Stimulated activated CD4-positive, alpha-beta T cell treated with anti-CD3 and anti-CD28 coated beads, Interleukin-4, amount 100 ng/mL, for 24 hours (primary cell): ENCODE results near the gene FAM222A.

Experiments
- DNase-seq: peaks from one replicate; pipeline ENCODE4 v3.0.0-alpha.2; 2020

The FAM222A gene

DNA sequence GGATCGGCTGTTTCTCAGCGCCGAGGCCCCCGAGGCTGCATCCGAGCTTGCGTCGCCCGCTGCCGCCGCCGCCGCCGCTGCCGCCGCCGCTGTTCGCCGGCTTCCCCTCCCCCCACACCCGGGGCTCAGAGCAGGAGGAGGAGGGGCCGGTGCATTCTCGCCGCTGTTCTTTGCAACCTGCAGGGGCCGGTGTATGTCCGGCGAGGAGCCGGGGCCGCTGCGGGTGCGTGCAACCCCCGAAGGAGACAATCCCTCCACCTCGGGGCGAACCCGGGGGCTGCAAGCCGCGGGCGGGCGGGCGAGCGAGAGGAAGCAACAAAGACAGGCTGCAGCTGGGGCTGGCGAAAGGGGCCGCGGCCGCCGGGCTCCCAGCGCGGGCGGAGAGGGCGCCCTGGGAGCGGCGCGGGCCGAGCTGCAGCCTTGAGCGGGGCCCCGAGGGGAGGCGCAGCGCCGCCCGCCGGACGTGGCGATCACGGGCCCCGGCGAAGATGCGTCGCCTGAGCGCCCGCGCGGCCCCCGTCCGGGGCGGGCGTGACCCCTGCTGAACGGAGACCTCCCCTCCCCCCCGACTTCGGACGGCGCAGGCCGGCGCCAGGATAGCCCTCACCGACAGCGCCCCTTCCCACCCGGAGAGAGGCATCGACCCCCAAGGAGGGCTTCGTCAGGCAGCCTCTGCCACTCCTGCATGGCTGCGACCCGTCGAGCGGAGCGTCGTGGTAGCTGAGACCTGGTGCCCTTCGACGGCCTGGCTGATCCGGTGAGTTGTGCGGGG, 702 bp downstream of the FAM222A start:
- DNase-seq: peak; percentile 52

DNA sequence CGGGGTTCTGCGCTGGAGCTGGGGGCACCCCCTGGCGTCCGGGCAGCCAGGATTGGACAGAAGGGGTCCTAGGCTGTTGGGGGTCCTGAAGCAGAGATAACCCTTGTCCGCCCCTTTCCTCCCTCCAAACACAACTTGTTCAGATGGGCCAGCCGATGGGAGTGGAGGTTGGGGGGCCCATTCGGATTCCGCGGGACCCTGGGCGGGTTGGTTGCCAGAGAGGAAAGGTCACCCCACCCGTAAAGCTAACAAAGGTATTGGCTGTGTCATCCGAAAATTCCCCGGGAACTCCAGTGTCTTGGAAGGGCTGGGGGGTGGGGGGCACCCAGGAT, 1.3 kb downstream of the FAM222A start:
- no peak for DNase-seq

DNA sequence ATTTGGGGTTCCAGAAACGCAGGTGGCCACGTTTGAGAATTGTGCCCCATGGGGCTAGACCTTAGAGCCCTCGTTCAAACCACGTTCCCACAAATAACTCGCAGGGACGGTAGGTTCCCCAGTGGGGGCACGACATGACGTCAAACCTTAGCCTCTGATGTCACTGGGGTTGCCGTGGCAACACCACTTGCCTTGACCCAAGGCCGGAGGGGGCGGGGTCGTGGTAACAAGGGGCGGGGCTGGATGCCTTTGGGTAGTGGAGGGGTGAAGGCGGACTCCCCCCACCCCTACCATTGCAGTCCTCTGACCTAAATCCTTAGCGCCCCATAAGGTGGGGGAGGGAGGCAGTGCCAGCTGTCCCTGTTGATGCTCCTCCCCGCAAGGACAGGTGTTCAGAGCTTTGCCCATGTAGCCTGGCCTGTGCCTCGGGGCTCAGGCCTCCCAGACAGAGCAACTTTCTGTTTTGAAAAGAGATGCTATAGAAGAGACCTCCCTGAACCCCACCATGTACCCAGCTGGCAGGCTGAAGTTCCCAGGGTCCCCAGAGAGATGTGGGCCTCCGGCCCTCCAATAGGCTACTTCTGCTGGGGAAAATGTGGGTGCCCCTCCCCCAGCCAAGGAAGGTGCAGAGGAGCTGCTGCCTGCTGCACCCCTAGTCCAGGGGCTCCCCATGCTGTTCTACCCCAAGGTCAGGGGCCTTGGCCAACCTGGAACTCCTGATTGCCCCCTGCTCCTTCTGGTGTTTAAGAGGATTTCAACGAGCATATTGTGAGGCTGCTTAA, 1.9 kb downstream of the FAM222A start:
- DNase-seq: no peak

DNA sequence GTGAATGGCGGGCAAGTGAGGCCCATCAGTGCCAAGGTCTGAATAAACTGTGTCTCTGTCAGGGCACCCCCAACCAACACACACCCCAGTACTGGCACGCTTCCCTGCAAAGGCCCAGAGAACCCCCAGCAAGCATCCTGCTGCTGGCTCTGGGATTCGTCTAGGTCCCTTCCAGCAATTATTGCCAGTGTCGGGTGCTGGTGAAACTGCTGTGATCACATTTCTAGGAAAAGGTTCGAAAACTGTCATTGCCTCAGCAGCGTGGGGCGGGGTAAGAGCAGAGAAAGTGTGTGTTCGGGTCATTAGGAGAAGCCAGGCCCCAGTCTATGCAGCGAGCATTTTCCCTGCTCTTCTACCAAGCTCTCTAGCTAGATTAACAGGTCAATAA, 2.5 kb downstream of the FAM222A start:
- no peak for DNase-seq

DNA sequence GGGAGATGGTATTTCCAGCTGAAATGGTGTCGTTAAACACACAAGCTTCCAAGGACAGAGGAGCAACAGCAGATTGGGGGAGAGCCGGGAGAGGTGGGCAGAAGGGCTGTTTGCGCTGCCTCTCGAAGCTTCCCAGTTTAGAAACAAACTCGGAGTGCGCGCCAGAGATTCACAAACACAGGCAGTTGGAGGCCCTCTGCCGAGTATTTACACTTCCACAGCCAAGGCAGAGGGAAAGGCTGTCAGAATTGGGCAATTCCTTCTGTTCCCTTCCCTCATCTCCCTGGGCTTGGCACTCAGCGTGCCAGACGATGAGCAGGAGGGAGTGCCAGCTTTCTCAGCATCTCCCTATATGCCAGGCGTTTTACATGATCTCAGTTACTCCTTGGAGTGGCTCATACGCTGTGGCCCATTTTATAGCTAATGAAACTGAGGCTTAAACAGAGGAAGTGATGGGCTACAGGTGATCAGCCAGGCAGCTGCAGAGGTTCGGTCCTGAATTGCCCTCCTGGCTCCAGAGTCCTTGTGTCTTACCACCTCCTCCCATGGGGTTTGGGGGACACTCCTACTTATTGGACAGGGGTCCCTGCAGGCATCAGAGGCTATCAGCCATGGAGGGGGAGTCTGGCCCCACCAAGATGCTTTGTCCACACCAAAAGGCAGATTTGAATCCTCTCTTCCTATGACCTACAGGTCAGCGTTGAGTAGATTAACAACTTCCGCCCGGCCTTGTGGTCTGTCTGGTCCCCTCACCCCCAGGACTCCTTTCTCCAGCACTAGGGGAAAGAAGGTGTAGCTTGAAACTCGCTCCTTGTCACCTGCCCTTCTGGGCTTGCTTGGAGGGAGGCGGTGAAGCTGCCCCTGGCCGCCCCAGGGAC, 3.1 kb downstream of the FAM222A start:
- no peak for DNase-seq

DNA sequence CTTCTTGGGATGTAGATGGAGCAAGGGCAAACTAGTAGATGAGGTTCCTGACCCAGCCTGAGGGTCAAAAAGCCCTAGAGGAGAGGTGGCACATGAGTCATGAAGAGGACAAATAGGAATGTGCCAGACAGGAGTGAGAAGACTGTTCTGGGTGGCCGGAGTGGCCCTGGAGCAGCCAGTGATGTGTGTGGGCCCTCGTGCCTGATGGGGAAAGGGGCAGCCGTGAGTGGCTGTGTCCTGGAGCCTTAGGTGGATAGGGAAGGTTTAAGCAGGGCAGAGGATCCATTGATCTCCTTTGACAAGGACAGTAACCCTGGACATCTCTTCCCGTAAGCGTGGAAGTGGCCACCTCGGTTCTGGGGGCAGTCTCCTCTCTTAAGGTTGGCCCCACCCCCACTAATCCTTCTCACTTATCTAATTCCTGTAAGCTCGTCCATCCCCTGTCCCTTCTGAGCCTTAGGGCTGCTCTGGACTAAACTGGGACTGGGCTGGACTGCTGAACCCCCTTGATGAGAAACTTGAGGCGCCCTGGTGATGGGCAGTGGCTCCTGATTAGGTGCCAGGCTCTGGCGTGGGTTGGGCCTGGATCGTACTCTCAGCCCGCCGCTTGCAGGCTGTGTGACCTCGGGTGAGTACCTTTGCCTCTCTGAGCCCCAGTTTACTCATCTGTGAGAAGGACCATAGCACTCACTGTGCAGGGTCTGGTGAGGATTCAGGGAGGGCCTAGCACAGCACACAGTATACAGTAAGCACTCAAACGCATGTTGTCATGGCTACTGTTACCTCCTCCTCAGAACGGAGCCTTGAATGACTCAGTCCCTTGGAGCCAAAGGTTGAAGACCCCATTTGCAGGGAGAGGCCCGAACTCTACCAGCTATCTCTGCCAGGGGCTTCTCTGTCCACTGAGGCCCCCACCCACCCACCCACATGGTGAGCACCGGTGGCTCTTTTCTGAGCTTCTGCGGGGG, 4.0 kb downstream of the FAM222A start:
- no peak for DNase-seq

DNA sequence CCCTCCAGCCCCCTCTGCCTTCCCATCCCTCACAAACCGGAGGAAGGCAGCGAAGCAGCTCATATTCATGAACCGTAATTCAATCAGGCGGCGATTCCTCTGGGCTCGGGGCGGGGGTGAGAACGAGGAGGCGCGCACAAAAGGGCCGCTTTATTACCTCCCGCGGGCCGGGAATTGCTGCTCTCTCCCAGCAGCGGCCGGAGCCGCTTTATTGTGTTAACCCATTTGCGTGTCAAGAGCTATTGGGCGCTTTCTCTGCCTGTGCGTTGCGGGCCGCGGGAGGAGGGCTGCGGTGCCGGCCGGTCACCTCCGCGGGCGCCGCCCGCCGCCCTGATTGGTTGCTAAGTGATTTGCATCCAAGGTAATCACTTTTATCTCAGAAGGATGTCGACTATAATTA, 4.8 kb downstream of the FAM222A start:
- DNase-seq: no peak

DNA sequence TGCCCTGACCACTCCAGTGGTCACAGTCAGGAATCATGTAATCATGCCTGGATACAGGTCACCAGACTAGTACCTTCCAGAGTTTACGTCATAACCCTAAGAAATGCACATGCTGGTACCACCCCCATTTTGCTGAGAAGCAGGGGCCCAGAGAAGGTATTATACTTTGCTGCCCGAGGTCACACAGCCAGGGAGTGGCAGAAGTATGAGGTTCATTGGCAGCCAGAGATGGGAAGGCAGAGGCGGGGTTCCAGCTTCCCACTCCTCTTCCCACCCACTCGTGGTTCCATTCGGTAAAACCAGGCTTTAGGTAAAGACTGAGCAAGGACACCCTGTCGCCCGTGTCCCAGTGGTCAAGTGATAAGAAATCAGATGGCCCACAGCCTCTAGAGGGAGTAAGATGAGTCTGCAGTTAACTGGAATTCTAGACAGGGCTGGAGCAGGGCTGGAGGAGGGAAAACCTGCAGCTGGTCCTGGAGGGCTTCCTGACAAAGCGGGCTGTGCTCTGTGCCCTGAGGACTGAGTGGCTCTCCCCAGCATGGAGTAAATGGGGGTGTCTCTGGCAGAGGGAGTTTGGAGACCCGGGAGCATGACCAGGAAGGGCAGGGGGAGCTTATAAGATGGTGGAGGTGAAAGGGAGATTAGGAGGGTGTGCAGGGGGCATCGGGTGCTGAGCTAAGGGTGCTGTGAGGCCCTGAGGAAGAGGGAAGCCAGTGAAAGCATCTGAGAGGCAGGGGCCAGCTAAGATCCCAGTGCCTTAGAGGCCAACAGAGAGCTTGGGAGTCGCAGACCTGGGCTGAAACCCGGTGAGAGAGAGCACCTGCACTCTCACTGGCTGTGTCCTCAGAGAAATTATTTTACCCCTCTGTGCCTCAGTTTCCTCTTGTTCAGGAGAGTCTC, 5.7 kb downstream of the FAM222A start:
- no peak for DNase-seq

DNA sequence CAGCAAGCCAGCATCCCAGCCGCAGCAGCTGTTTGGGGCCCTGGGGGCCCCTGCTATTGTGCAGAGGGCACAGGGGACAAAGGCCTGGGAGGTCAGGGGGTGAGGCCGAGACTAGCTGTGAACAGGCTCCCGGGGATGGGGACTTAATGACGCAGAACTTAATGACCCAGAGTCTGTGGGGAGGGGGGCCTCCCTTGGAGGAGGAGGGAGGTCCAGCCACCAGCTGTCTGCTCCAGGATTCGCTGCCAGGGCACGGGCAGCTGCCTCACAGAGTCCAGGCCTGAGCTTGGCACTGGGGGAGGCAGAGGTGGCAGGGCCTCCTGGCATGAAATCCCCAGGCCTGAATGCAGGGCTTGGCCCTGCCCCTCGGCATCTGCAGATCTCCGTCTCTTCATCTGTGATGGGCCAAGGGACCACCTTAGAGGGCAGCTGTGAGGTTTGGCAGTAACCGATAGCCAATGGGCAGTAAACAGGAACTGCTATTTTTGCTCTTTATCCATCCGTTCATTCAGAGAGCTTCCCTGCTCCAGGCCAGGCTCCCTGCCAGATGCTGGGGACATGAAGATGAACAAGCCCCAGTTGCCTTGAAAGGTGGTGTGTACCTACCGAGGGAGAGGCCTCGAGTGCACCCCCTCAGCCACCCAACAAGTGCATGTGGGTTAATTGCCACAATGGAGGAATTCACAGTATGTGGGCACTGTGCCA, 6.7 kb downstream of the FAM222A start:
- no peak for DNase-seq

DNA sequence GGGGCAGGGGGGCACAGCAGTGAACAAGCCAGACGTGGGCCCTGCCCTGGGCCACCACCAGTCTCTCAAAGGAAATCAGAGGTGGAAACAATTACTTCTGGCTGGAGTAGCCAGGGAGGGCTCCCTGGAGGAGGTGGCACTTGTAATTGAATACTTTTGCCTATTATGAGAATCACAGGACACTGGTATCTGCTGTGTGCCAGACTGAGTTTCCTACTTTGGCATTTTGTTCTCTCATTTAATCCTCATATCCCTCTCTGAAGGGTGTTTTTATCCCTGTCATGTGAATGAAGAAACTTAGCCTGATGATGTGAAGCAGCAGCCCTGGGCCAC, 7.2 kb downstream of the FAM222A start:
- DNase-seq: no peak

DNA sequence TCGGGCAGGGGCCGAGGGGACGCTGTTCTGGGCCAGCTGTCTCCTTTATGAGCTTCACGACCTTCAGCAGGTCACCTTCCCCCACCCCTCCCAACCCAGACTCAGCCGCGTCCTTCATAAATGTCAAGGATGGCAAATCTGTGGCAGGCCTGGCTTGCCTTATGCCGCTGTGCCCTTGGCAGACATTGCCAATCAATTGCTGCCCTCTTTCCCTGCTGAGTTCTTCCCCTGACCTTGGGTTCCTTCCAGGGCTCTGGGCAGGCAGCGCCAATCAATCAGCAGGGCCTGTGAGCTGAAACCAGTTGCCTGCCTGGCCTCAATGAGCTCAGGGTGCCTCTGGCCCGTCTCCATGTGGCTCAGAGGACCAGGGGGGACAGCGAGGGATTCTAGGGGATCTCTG, 7.7 kb downstream of the FAM222A start:
- DNase-seq: no peak

DNA sequence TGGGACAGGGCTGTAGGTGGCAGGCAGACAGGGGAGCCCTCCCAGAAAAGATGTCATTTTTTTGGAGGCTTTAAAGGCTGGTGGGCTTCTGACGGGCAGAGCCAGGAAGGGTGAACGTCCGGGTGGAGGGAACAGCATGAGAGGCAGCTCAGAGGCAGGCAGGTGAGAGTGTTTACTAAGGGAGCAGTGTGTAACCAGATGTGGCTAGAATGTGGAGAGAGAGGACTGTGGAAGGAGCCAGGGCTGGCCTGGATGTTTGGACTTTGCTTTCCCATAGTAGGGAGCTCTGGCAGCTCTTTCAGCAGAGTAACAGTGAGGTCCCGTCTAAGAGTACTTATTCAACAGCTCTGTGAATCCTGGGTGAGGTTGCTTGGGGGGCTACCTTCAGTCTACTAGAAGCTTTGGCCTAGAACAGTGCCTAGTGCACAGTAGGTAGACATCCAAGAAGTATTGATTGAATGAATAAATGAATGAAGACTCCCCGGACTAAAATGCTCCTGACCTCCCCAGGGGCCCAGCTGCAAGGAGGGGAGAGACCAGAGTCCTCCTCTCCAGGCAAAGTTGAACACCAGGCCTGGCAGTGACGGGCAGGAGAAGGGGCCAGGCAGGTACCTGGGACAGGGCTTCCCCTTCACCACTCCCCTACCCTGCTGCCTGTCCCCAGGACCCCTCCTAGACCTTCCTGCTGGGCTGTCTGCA, 8.5 kb downstream of the FAM222A start:
- DNase-seq: no peak

DNA sequence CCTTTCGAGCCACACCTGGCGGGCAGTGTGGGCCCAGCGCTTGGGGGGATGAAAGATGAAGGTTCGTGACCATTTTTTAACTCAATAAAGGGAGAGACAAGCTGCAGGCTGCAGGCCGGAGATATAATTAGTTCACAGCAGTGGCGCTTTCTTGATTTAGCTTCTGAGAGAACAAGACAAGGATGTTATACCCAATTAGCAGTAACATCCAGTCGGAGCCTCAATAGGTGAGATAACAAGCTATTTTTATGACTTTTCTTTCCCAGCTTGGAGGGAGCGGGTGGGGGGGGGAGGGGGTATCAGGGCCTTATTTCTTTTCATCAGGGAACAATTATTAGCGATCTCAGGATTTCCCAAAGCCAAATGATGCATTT, 9.1 kb downstream of the FAM222A start:
- no peak for DNase-seq

DNA sequence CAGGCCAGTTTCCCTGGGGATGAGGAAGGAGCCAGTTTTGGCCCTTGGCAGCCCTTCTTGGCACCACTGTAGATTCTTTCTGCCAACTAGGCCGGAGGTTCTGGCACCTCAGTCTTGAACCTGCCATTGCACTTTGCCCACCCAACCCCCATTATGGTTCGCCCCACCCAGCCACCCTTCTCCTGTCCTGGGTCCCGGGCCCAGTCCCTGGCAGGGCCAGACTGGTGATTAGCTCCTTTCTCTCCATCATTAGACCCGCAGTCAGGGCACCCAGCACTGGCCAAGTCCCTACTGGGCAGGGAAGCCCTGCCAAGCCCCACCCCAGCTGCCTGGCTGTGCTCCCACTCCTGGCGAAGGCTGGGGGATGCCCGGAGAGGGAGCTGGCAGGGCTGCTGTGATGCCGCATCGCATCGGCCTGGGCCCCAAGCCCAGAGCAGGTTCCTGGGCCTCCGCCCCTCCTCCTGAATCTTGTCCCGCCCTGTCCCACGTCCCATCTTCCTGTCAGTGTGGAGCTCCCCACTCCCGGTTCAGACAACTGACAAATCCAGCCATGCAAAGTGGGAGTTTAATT, 9.8 kb downstream of the FAM222A start:
- DNase-seq: no peak

DNA sequence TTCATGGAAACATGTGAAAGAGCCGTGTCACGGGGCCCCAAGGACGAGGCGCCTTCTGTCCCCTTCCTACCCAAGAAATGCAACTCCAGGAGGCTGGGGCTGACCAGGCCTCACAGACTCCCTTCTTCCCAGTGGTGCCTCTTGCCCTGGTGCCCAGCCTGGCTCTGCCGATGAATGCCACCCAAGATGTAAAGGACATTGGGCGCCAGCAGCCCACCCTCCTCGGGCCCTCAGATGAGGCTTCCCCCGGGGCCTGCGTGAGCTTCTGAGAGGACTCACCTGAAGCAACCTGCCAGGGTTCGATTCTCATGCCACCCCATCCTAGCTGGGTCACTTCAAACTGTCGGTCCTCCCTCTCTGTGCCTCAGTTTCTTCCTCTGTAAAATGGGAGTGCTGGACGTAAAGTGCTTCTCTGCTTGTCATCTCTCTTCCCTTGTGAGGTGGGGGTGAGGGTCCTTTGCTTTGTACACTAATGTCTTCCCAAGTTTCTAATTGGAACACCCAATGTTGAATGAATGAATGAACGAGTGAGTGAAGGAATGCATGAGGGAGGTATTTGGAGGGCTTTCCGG, 10.8 kb downstream of the FAM222A start:
- no peak for DNase-seq

DNA sequence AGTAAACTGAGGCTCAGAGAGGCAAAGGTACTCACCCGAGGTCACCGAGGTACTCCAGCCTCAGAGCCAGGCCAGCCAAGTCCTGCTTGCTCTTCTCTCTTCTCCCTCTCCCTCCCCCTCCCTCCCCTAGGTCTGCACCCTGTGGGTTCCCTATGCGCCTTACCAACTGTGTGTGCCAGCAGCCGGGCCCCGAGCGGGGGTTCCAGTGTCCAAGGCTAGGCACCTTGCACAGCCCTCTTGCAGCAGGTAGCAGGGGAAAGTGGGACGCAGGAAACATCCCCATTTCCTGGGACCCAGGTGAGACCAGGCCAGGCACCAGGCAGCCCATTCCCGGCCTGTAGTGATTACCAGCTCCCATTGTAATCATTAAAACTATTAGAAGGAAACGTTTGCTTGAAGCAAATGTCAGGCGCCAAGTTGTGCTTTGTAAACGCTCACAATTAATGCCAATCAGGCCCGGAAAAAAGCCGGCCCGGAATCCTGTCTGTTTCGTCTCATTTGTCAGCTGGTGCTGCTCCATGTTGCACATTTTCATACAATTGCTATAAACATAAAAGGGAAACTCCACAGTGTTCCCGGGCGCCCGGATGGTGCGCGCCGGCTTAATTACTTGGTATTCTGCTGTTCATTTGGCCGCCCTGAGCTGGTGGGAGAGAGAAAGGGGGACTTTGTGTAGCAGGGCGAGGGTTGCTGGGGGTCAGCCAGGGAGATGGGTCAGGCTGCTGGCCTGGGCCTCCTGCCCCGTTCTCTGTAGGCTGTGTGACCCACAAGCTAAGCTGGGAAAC, 11.9 kb downstream of the FAM222A start:
- no peak for DNase-seq

DNA sequence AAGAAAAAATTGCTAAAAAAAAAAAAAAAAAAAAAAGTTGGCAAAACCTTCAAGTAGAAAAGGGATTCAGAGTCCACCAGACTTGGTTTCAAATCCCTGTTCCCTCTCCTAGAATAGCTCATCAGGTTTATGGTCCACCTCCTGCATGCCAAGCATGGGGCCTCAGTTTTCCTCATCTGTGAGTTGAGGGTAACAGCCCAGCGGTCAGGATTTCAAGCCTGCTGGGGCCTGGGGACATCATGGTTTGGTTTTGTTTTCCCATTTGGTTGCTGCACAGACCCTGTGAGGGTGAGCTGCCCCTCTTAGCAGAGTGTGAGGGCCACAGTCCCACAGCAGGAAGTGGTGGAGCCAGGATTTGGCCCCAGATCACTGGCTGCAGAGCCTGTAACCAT, 12.5 kb downstream of the FAM222A start:
- no peak for DNase-seq

DNA sequence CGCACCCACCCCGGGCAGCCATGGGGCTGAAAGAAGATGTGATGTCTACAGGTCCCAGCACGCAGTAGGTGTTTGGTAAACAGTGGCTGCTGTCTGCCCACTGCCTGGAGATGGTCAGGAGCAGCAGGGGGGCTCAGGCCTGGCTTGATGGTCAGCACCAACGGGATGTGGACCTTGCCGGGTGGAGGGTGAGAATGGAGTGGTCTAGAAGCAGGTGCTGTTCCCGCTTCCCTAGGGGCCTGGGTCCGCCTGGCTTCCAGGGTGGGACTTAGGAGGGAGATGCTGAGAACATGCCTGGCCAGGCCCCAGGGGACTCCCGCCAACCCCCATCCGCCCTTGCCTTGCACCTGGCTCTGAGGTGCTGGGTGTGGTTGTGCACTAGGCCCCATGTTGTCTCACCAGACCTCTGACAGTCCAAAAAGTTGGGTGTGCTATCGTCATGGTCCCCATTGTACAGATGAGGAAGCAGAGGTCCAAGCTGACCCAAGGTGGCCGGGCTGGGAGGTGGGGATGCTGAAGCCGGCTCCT, 12.9 kb downstream of the FAM222A start:
- DNase-seq: no peak
